ENCODE data around the gene PLBD1.

PLBD1 gene

DNA sequence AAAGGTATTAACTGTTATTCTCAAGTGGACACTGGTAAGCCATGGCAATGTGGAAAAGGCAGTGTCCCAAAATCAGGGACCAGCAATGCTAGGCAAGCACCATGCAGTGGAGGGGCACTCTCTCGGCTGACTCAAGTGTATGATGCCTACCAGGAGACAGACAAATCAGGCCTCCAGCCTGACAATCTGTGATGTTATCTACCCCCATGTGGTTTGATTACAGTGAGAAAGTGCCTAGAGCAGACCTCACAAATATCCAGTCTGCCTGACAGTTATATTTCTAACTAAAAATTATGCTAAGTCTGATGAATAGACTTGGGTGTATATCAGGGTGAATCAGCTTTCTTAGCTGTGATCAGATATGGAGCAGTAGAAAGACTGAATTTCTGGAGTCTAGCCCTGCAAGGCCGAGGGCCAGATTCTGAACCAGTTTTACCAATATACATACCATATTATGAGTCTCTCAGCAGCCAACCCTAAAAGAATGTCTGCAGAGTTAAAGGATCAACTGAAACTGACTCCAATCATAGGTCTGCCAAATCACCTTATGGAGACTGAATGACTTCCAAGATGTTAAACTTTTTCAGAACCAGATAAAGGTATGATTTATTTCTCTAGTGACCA is 3.2 kb downstream of the PLBD1 start:
- DNase-seq (ENCODE audit: low read depth, low spot score): no peak

DNA sequence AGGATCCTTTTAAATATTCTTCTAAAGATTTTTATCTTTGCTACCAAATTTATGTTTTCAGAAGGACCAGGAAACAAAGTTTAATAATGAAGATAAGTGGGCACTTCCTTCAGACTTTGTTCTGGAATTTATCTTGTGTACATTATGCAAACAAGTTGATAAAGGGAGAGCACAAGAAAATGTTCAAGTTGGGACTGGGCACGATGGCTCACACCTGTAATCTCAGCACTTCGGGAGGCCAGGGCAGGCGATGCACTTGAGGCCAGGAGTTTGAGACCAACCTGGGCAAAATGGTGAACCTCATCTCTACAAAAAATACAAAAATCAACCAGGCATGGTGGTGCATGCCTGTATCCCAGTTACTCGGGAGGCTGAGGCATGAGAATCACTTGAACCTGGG is 4.6 kb downstream of the PLBD1 start:
- no peak for DNase-seq (ENCODE audit: low read depth, low spot score)

DNA sequence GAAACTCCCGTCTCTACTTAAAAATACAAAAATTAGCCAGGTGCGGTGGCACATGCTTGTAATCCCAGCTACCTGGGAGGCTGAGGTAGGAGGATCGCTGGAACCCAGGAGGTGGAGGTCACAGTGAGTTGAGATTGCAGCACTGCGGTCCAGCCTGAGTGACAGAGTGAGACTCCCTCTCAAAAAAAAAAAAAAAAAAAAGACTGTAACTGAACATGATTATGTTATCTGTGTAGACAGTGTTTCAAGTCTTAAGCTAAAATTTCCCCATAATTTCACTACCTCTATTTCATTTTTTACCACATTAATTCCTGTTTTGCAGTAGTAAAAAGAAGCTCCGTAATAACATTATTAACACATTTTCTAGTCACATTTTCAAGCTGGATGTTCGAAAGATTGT is 5.4 kb downstream of the PLBD1 start:
- DNase-seq (ENCODE audit: low read depth, low spot score): no peak

DNA sequence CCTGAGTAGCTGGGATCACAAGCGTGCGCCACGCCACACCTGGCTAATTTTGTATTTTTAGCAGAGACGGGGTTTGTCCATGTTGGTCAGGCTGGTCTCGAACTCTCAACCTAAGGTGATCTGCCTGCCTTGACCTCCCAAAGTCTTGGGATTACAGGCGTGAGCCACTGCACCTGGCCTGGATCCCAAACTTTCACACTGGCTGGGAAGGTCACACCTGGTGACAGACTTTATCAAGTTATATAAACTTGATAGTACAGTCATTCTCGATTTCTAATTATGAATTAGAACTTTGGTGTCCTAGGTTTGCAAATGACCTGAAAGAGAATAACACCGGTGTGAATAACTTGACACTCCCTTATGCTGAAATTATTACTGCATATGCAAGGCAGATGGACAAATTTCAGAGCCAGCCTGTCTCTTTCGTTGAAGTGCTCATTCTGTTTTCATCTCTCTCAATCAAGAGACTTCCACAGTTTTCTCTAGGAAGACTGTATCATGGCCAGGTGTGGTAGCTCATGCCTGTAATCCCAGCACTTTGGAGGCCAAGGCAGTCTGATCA is 5.9 kb downstream of the PLBD1 start:
- DNase-seq (ENCODE audit: low read depth, low spot score): no peak

DNA sequence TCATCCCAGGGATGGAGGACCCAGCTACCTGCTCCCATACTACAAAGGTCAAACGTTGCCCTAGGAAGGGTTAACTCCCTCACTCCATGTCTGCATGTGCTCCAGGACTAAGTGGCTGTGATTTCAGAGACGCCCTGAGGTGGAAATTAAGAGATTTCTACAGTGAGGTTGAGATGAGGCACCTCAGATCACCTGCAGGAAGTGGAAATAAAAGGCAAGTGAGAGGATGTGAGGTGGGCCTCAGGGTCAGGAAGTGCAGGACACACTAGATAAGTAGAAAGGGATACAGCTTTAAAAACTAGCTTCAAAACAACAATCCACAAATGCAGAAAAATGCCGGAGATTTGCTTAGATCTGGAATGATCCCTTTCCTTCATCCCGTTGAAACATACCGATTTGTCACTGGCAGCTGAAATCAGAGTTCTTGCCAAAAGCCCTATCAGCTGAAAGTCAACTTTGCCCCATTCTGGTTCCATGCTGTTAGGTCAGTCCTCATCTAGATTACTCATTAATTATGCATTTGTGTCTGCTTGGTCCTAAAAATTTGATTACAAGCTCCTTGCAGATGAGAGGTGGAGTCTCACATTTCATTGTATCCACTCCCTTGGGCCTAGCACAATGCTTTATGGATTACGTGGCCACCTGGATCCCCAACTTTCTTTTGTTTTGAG is 6.6 kb downstream of the PLBD1 start:
- DNase-seq (ENCODE audit: low read depth, low spot score): no peak

DNA sequence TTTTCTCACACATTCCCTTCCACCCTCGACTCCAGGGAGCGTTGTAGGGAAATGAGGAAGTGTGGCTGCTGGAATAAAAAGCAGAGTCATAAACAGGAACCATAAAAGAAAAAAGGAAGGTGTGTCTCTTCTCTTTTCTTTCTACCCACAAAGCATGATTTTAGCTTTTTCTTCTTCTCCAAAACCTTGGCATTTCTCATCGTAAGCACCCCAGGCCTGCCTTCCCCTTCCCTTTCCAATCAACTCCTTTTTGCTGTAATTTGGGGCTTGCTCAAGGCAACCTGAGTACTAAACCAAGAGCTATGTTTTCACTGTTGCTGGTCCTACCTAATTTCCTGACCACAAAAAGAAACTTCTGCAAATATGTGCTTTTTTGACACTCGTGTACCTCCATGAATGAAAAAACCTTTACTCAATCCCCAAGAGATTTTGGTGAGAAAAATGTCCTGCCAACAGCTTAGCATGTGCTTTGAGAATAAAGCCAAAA is 9.2 kb downstream of the PLBD1 start:
- DNase-seq (ENCODE audit: low read depth, low spot score): no peak

DNA sequence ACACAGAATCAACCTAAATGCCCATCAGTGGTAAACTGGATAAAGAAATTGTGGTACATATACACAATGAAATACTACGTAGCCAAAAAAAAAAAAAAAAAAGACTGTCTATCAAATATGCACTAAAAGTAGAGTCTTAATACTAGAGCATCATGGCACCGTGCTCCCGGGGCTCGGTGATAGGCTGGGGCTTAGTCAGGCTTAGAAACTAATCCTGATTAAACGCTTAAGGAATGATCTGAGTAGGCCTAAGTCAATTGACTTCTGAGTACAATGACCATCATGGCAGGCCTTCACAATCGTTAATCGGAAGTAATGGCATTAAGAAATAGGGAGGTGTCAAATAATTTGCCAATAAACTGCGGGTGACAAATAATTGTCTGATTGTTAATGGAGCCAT is 9.7 kb downstream of the PLBD1 start:
- DNase-seq (ENCODE audit: low read depth, low spot score): no peak

DNA sequence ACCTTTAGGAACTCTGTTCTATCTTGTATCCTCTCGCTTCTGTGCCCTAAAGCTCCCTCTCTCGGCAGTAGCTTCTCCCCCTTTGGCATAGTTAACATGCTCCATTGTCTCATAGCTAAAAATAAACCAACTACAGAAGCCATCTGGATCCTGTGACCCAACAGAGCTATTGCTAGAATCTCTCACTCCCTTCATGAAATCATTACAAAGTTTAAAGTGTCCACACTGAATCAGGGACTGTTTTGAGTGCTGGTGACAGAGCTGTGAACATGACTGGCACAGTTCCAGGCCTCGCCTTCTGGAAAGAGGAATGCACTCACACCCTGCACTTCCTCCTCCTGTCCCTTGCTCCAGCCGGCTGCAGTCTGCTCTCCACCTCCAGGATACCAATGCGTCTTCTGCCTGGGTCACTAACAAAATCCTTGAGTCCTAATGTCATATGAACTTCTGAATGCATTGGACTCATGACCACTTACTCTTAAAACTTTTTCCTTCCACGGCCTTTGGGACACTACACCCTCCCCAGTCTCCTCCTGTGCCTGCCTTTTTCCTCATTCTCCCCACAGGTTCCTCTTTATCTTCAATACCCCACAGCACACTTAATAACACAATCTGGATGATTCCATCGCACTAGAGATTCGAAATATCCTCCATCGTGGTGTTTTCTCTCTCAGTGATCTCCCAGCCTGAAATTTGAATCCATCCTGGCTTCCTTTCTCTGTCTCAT is 13.2 kb downstream of the PLBD1 start:
- DNase-seq (ENCODE audit: low read depth, low spot score): peak; percentile 18

DNA sequence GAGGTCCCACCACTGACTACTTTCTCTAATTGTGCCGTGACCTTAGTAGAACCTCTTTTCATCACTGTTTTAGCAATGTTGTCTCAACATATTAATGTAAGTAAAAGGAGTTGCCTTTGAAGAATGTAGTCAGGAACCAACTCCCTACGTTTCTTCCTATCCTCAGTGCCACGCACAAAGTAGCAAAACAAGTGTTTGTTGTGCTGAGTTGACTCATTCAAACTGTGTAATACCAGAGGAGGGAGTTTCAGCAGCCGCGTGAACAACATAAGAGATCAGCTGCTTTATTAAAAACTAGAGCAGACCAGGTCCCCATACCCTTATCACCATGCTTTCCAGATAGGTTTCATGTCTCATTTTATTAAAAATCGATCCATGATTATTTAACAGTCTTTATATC is 19.1 kb downstream of the PLBD1 start:
- DNase-seq (ENCODE audit: low read depth, low spot score): no peak

DNA sequence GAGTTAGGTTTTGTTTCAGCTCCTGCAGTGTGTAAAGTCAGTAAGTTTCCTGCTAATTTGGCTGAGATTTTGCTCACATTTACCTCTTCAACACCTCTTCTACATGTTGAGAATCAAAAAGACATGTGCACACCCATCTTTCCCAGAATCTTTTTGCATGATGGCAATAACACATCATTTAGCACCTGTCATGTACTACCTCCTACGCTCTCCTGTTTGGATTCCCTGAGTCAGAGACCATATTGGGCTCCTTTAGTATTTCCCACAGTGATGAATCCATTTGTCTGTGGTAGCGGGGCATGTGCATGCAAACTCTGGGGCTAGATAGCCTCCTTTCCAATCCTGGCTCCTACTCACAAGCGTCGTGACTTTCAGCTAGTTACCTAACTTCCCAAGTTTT is 20.1 kb downstream of the PLBD1 start:
- no peak for DNase-seq (ENCODE audit: low read depth, low spot score)

DNA sequence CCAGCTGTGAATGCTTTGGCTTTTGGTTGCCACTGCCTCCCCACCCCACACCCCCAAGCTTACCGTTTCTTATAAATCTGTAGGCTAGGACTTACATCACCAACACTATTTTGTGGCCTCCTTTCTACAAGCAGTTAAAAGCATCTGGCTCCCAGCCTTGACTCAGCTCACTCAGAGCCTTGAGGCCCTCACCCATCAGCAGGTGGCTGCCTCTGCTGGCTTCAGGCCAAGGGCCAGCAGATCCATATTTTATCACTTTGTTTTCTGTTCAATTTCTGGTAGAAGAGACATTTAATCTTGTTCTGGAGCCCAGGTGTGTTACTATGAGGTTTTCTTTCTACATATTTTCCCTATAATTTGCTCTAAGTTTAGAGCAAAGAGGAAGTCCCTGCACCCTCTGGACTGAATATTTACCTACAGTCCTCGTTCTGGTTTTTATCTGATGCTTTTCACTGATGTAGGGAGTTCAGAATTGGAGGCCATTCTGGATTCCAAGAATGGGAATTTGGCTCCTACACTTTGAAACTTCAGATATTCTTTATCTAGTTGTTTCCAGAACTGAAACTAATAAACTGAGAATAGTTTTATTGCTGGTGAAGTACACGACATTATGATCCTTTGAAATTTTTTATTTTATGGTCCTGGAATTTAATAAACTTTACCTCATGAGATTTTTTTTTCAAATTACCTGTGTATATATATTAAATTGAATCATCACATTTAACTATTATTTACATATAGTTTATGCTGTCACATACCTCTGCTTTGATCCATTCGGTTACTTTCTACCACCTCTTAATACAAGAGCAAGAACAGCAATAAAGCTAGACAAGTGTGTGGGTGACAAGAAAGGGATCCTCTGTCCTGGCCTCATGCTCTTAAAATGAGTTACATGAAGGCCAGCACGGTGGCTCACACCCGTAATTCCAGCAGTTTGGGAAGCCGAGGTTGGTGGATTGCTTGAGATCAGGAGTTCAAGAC is 22.2 kb downstream of the PLBD1 start:
- no peak for DNase-seq (ENCODE audit: low read depth, low spot score)

DNA sequence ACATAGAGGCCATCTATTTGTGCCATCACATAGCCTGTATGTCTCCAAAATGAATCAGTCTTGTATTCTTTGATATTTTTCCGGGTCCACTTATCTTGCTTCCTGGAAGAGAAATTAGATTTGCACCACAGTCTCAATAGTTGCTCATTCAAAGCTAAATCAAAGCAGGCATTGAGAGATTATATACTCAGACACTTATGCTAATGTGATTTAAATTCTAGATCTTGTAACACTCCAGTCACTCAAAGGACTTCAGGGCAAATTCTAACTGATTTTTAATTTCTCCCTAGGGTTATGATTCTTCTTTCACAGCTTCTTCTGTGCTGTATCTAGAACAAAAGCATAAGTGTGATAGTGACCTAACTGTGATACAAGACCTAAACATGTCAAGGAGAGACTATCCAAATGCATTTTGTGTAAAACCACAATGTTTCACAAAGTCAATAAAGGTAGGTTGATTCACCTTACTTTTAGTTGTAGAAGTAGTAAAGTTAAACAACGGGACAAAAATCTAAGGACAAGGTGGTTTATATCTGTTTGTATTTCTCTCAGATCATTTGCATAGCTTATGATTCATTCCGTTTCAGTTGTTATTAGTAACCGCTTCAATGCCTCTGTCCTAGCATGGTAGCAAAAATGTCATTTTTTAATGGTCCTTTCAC is 26.8 kb downstream of the PLBD1 start:
- no peak for DNase-seq (ENCODE audit: low read depth, low spot score)

DNA sequence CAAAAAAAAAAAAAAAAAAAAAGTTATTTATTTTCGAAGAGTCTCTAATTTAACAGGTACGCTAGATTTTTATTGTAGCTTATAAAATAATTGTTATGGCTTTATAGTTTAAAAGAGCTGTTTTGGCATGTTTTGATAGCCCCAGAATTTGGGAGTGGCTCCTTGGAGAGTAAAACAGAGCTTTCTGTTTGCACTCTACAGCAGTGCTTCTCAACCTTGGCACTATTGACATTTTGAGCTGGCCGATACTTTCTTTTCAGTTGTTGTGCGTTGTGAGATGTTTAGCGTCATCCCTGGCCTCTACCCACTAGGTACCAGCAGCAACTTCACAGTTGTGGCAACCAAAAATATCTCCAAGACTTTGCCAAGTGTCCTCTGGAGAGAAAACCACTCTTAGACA is 30.6 kb downstream of the PLBD1 start:
- no peak for DNase-seq (ENCODE audit: low read depth, low spot score)

DNA sequence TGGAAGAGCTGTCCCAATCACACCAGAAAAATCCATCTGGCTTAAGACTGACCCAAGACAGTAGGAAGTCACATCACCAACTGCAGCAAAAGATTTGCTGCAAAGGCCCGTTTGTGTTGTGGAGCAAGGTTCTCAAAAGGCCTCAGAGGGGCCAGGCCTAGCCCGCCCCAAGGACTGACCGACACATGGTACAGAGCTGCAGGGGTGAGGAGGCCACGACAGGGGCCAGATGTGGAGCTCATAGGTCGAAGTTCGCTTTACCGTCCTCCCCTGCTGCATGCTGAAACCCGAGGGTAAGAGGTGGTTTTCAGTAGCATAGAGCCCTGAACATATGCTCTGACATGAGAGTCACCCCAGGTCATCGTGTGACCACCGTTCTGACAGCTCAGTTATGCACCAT is 35.5 kb downstream of the PLBD1 start:
- DNase-seq (ENCODE audit: low read depth, low spot score): no peak

DNA sequence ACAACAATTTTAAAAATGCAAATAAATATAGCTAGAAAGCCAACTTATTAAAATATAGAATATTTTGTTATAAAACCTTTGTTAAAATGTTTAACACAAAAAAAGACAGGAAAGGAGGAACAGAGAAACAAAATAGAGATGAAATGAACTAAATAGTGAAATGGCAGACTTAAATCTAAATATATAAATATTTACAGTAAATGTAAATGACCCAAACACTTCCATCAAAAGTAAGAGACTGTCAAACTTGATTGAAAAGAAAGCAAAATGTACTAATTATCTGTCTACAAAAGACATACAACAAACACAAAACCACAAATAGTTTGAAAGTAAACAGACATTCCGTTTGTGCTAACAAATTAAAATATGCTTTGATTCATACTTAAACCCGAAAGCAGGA is 41.7 kb downstream of the PLBD1 start:
- no peak for DNase-seq (ENCODE audit: low read depth, low spot score)

DNA sequence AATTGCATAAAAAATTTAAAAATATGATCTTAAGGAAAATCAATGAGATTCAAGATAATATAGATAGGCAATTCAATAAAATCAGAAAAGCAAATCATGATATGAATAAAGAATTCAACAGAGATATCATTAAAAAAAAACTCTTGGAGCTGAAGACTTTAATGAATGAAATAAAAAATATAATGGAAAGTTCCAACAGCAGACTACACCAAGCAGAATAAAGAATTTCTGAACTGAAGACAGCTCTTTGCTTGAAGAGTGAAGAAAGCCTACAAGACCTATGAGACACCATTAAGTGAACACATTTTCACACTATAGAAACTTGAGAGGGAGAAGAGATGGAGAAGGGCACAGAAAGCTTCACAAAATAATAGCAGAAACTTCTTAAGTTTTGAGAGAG is 45.9 kb downstream of the PLBD1 start:
- no peak for DNase-seq (ENCODE audit: low read depth, low spot score)

DNA sequence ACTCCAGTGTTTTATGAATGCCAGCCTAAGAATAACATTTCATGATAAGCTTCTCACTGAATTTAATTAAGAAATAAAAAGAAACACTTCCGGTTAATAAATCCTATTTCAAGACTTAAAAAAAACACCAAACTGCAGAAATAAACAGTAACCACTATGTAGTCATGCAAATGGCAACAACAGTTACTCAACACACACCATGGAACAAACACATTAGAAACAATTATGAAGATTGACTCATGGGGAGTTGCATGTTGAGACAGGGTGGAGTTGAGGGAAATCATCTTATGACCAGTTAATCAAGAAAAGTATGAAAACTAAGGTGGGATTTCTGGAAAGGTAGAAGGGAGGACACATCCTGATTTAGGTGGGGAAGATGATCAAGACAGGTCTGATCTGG is 52.7 kb downstream of the PLBD1 start:
- DNase-seq (ENCODE audit: low read depth, low spot score): no peak

DNA sequence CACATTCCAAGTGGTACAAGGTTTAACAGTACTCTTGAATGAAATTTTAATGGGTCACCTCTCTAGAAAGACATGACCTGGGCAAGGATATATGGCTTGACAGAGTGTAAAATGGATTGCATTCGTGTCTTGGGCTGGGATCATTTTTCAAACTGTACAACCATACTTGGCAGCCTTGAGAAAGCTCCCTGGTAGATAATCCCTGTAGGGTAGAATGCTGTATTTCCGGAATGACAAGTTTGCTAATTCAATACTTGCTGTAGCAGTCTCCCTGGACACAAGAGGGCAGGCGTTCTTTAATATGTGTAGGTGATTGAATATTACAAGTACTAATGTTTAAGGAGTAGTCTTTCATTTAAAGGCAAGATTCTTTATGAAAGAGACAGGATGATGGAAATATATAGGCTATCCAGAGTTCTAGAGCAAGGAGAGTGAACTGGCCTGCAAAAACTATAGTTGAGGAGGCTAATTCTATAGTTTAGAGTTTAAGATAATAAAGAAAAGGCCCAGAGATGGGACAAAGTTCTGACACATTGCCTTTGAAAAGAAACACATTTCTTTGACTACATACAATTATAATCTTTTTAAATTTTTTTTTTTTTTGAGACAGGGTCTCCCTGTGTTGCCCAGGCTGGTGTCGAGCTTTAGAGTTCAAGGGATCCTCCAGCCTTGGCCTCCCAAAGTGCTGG is 53.4 kb downstream of the PLBD1 start:
- DNase-seq (ENCODE audit: low read depth, low spot score): peak; percentile 50

DNA sequence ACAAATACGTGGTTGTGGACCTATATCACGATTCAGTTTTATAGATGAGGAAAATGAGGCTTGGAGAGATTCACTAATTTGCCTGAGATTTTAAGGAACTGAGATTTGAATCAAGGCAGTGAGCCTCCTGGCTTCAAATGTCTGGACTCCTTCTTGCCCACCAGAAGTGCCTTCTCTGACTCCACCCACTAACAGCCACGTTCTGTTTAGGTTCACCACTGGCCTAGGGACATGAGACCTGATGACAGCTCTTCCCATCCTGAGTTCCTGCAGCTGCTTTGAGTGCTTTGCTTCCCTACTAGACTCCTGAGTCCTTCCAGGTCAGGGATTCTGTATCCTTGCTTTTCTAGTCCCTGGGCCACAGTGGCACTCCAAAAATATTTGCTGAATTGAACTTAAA is 57.1 kb downstream of the PLBD1 start:
- DNase-seq (ENCODE audit: low read depth, low spot score): peak; percentile 69

Data from ELF-1 (cell line).